ENCODE results near the gene CHN1.

CHN1 gene

GRCh38 chr2:174812037-174812436 lies 193.1 kb downstream of the CHN1 start:
- DNase-seq, result no peak

DNA sequence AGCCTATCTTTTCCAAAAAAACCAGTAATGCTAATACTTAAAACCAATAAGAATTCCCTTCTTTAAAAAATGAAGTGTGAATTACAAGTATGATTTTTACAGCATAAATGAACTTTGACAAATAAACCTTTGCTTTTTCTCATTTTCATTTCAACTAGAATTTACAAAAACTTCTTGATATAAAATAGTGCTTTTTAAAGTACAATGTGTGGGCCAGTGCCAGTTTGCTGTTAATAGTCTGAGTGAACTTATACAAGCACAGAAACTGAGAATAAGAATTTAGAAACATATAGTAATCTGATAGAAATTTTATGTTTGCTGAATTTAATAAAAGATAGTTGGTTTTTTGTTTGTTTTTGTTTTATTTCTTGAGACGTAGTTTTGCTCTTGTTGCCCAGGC lies 197.2 kb downstream of the CHN1 start:
- no peak for DNase-seq

DNA sequence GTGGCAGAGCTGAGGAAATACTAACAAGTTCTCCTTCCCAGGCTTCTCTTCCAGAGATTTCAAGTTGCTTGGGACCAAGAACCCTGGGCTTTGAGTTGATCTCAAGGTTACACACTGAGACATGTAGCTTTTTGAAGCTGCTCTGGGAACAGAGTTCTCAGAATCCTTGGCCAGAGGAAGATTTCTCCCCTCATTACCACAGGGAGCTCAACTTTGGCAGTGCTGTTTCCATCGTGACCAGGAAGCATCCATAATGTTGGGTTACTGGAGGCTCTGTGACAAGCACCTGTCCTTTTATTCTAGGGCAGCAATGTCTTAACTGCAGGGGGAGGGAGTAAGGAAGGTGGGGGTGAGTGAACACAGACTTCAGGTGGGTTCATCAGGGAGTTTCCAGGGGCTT lies 199.4 kb downstream of the CHN1 start:
- DNase-seq, result no peak

DNA sequence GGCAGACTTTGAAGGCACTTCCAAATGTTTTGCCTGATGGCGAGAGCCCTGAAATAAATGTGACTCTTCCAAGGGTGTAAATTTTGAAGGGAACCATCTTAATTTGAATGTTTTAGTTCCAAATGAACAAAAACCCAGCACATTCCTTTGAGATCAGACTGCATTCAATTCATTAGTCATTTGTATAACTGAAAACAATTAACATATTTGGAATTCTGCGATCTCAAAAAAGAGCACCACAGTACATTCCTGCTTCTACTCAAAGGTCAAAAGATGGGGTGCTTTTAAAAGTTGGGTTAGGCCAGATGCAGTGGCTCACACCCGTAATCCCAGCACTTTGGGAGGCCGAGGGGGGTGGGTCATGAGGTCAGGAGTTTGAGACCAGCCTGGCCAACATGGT lies 202.7 kb downstream of the CHN1 start:
- no peak for DNase-seq

DNA sequence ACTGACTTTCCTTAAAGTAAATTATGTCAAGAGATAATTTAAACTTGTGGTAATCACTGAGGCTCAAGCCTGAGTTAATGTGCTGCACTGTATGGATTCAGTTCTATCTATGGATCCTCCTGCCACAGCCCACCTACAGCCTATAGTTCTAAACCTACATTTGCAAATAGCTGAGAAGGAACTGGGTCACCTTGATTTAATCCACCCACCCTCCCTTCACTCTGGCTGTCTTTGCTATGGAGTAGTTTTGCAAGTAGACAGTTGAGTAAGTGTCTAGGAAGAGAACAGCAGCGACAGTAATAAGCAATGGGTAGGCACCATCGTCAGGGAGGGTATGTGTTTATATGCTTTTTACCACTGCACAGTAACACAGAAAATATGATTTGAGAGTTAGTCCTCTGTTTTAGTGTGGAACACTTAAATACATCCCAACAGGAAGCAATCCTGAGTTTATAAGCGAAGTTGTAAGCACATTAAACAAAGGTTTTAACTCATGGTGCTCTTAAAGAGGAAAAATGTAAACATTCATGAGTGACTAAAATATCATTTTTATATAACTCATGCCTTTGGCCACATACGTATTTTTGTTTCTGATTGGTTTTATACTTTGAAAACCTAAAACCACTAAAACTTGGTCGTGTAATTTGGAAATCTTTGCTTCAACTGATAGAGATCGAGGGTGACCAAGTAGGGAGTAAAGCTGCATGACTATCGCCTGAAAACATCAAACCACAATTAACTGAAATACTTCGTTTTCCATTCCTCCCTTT lies 204.6 kb downstream of the CHN1 start:
- DNase-seq, result no peak

DNA sequence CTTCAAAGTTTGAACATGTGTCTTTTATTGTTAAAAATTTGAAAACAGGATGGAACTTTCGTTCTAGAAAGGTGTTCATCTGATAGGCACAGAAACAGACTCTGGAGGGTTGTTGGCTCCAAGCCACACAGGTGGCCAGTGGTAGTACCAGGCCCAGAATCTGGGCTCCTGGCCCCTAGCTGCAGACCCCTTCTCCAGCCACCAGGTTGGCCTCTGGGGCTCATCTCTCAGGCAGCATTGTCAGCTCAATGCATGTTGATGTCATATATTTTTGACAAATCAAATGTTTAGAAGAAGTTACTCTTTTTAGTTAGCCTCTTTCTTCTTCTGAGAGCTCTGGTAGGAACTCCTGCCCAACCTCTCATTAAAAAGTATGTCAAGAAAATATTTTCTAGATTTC lies 206.4 kb downstream of the CHN1 start:
- no peak for DNase-seq

DNA sequence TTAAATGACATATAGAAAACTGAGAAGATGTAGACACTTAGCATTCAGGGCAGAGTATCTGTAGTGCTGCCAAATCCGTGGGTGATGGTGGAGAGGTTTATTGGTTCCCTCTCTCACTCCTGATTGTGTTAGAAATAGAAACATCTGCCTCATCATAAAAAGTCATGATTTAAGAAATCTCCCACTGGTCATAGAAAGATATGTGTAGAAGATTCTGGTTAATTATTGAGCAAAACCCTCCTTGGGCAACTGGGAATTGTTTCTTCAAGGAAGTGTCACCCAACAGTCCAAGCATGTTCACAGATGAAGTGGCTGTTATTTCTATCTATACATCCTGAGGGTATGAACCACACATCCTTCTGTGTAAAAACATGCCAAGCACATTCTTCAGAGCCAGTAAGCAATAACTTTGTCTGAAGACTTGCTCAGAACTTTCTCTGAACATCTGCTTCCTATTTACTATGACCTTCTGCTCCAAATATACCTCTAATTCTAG lies 207.4 kb downstream of the CHN1 start:
- DNase-seq, result no peak

DNA sequence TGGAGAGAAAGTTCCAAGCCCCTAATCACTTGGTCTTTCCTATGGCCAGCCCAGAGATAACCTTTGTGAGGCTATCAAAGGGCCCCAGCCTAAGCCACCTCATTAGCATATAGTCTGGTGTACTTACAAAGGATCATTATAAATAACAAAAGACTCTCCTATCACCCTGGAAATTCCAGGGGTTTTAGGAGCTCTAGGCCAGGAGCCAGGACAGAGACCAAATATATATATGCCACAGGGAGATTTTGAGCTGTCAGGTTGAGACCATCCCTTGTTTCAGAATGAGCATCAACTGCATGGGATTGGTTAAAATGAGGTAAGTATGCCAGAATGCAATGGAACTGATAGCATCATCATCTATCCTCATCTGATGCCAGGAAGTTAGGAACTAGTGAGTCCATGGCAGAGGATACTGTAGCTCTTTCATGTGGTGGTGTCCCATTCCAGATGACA lies 208.8 kb downstream of the CHN1 start:
- no peak for DNase-seq

DNA sequence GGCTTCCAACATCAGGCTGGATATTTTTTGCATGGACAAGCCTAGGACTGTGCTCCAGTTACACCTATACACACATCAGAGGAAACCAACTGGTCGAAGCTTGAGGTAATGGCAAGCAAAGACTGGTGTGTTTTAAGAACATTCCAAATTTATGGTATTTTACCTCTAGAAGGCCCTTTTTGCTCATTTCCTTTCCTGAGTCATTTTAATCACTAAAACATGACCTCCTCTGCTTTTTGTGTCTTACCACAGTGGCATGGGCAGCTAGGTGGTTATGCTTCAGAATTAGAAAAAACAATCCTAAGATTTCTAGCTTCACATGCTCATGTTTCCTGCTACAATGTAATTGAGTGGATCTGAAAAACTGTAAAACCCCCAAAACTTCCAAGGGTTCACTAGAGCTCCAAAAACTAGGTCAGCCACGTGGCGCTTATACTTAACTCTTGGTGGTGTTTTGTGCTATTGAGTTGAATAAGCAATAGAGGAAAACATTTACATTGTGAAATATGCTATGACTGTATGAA lies 210.3 kb downstream of the CHN1 start:
- DNase-seq, result no peak

DNA sequence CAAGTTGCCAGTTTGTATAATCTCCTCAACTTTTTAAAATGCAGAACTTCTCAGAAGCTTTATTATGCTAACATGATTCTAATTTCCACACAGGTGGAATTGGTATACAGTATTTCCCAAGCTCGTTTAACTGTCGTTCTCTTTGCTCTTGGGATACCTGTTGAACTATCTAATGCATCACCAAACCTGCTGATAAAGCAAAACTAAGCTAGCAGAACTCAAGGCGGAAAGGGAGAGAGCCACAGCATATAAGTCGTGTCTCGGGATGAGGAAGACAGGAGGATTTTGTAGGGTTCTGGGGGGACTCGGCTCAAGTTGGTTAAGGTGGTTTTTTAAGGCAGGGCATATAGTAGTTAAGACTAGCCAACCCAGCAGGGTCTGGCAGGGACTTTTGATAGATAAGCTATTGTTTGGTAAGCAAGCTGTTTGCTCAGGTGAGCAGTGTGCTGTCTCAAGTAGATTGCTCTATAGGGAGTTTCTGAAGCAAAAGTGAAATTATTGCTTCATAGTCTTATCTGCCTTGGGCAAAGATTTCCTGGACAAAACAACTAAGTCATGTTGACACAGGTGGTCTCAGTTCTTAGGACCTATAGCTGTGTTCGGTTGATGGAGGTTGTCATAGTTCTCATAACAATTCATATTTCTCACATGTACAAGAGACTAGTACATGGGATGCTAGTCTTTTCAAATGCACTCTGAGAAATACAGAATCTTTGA lies 212.7 kb downstream of the CHN1 start:
- no peak for DNase-seq

GRCh38 chr2:174791746-174792280 lies 213.4 kb downstream of the CHN1 start:
- DNase-seq, result no peak

DNA sequence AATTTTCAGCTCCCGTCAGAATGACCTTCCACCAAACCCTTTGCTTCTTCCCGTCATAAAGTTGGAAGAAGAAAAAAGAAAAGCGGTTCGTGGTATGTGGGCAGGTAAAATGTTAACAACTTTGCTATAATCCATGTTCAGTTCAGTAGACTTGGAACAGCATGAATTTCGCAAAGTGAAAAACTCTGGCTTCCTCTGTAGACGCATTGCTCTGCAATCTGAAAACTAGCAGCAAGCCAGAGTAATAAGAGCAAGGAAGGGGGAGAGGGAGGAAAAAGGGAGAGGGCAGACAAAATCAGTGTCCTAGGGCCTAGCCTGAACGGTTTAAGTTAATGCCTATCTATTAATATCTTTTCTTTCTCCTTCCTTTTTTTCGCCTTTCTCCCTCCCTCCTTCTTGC lies 214.2 kb downstream of the CHN1 start:
- no peak for DNase-seq

GRCh38 chr2:174789001-174789400 lies 216.2 kb downstream of the CHN1 start:
- no peak for DNase-seq

DNA sequence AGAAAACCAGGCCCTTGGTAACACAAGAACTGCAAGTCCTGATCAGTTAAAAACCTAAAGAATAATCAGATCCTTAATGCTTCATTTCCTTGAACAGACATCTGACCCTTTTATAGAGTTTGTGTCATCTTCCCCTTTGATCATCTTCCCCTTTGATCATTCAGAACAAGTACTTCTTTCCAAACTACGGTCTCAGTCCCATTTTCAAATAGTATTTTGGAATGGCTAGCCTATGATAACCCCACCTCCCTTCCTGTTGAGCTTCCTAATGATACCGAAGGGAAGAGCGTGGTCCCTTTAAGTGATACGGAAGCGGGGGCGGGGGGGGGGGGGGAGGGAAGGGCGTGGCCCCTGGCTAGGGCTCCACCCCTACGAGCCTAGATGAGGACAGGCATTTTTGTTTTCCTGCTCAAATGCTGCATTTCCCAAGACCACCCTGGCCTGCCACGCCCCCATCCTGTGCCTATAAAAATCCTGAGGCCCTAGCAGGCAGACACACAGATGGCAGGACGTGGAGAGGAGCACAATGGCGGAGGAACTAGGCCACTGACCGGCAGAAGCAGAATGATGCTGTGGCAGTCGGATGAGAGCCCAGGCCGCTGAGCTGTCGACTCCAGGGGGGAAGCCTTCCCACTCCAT lies 216.8 kb downstream of the CHN1 start:
- DNase-seq, result no peak

GRCh38 chr2:174787487-174788205 lies 217.5 kb downstream of the CHN1 start:
- no peak for DNase-seq

GRCh38 chr2:174786066-174786725 lies 219.0 kb downstream of the CHN1 start:
- no peak for DNase-seq

DNA sequence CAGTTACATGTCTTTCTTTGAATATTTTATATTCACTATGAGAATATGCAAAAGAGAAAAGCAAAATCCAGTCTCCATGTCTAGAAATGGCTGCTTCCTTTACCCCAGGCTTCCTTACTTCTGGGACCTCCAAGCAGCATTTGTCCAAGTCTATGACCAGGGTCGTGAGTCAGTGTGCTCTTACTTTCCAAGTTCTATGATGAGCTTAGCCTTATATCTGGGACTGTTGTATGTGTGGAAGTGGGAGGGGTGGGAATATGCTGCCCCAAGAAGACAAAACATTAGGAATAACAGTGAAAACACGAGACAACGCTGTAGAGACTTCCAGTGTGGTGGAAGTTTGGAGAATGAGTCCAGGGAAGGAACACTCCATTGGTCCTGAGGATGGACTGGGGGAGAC lies 219.7 kb downstream of the CHN1 start:
- no peak for DNase-seq

DNA sequence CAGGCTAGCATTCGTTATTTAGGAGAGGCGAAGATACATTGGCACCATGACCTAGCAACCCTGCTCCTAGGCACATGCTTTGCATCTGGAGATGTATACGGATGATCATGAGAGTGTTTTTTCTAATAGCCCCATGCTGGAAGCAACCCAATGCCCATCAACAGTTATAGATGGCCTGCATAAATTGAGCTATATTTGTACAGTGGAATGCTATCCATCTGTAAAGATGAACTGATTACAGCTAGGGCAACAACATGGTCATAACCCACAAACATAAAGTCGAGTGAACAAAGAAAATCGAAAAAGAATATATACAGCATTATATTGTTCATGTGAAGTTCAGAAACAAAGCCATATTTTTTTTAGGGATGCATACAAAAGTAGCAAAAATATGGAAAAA lies 220.3 kb downstream of the CHN1 start:
- no peak for DNase-seq

- DNase-seq, result no peak
Measured at GRCh38 chr2:174784316-174784715, 220.9 kb downstream of the CHN1 start.

GRCh38 chr2:174781996-174782395 lies 223.2 kb downstream of the CHN1 start:
- DNase-seq, result no peak

- DNase-seq, result no peak
Measured at GRCh38 chr2:174781298-174781697, 223.9 kb downstream of the CHN1 start.

DNA sequence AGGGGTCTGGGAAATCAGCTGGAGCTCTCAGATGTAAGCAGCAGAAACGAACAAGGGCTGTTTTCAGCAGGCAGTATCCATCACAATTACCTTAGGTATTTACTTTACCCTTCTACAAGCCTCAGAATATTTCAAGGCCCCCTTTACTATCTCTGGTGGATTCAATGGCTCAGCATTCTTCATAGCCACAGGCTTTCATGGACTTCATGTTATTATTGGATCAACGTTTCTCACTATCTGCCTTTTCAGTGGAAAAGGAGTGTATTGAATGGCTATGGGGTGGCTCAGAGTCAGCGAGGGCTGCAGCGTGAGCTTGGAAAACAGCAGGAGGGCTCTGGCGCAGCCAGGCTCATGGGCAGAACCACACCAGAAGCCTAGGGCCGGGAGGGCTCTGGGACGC lies 224.3 kb downstream of the CHN1 start:
- no peak for DNase-seq
